Measurements from ENCODE around the gene HELB. TPM values are rescaled to one million over a fixed set of nuclear protein-coding genes. Genes with fewer than 3 reads are reported as not detected.

The HELB gene
- total and polyA plus RNA-seq, 2 of the 8 experiments (the other 6 are each of a cell fraction or from before 2014, with no cell fraction given) = 1.8 to 7.6 TPM

DNA sequence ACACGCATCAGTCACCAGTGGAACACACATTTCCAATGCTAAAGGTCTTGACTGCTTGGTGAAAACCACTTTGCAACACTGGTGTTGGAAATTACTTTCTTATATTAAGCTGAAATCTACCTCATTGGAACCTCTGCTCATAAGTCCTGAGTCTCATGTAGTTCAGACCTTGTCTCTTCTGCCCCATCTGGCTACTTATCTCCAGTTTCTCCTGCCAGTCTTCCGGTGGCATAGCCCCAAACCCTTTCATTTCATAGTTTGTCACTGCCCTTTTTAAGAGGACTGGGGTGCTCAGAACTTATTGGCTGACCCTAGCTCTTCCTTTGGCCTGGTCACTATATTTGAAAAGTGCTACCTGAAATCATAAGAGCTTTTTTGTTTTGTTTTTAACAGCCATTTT lies 43.7 kb downstream of the HELB start:
- DNase-seq (ENCODE audit: low read depth in 1 of 2, low spot score in 2 of 2) (no peak), FAIRE-seq (no peak)
- no peak overlapping the region for H2BK120ac ChIP-seq (replicated peaks; ENCODE audit: low read depth, low read length)
- H3K9ac ChIP-seq (replicated peaks in 1 of 4; ENCODE audit: extremely low read depth in 1 of 4, low read depth in 3 of 4, low read length in 3 of 4) = no peak overlapping the region
- H3K18ac ChIP-seq (ENCODE audit: extremely low read depth, low read length) = no peak overlapping the region
- H3K23me2 ChIP-seq (ENCODE audit: low read depth, low read length) = no peaks in the 10 kb centered on the region
- H3K27me3 ChIP-seq (replicated peaks in 1 of 4; ENCODE audit: control insufficient read depth in 3 of 4, extremely low read depth in 1 of 4, insufficient read depth in 3 of 4, low read length in 3 of 4) = no peaks in the 10 kb centered on the region
- H2AFZ ChIP-seq (ENCODE audit: low read length) = no peak overlapping the region
- peaks cover 0 to 9% (median 5%) of the 10 kb centered on the region in 4 experiments; a peak in 6 of 8 replicates for H3K36me3 ChIP-seq (ENCODE audit: control insufficient read depth in 2 of 4, insufficient read depth in 4 of 4, low read length in 3 of 4)
- H3K56ac ChIP-seq (replicated peaks; ENCODE audit: insufficient read length, low read depth, low read length) = no peak overlapping the region
- no peak overlapping the region for H2BK5ac ChIP-seq (ENCODE audit: low read depth, low read length)
- no peak overlapping the region for H3K14ac ChIP-seq (ENCODE audit: insufficient read length)
- no peak overlapping the region for H2BK20ac ChIP-seq (ENCODE audit: low read length)
- H3K4me2 ChIP-seq (ENCODE audit: insufficient read depth in 1 of 2, low read depth in 2 of 2, low read length in 2 of 2) = no peak overlapping the region
- H3K4me1 ChIP-seq (replicated peaks in 1 of 4; ENCODE audit: control insufficient read depth in 3 of 4, insufficient read depth in 4 of 4, low read length in 3 of 4) = no peaks in the 10 kb centered on the region
- H3K4ac ChIP-seq (replicated peaks; ENCODE audit: insufficient read length, low read depth, low read length) = no peak overlapping the region
- H4K8ac ChIP-seq (ENCODE audit: extremely low read depth, insufficient read depth, low read length) = no peak overlapping the region
- no peaks in the 10 kb centered on the region for H3K79me1 ChIP-seq (ENCODE audit: low read depth, low read length)
- H2BK12ac ChIP-seq (ENCODE audit: low read depth, low read length) = no peak overlapping the region
- H3K9me3 ChIP-seq (ENCODE audit: insufficient read depth in 2 of 2, low read depth in 1 of 2, low read length in 1 of 2) = peaks cover 8 to 11% of the 10 kb centered on the region in 2 experiments
- POLR2A ChIA-PET (ENCODE audit: partially characterized antibody) = no interaction called here
- H4K5ac ChIP-seq (ENCODE audit: insufficient read length, low read depth, low read length) = no peak overlapping the region
- no peaks in the 10 kb centered on the region for H3K79me2 ChIP-seq (ENCODE audit: control insufficient read depth in 1 of 2, insufficient read depth in 2 of 2, low read length in 2 of 2)
- no peak overlapping the region for H4K91ac ChIP-seq (replicated peaks; ENCODE audit: insufficient read length, low read length)
- no peak overlapping the region for H2AK5ac ChIP-seq (ENCODE audit: low read depth, low read length)
- no peak overlapping the region for H3K4me3 ChIP-seq (ENCODE audit: extremely low read depth in 1 of 4, insufficient read depth in 2 of 4, low read depth in 3 of 4, low read length in 4 of 4)
- H2BK15ac ChIP-seq (ENCODE audit: low read length) = no peak overlapping the region
- H4K20me1 ChIP-seq (replicated peaks in 1 of 2; ENCODE audit: control insufficient read depth in 1 of 2, insufficient read depth in 2 of 2, low read length in 2 of 2) = no peaks in the 10 kb centered on the region
- 97% methylated on average over 2 of the region's 2 CpGs; no CpG with 5 or more reads in 1 of the 2 experiments for WGBS, 2 experiments (ENCODE audit: extremely low coverage in 1 of 2, insufficient coverage in 1 of 2, insufficient read length in 1 of 2, insufficient replicate concordance in 2 of 2, low coverage in 1 of 2, low lambda C conversion rate in 2 of 2, missing lambda C conversion rate in 1 of 2)
- CTCF ChIA-PET (ENCODE audit: partially characterized antibody) = interaction anchor here (1.0 to 1.4 kb wide), 2 partner anchors 63 to 84 kb away, joined by 3 read pairs; no protein-coding TSS in a partner anchor
- no peak overlapping the region for H3K23ac ChIP-seq (ENCODE audit: insufficient read length)
- H3K27ac ChIP-seq (ENCODE audit: low read depth, low read length) = no peak overlapping the region
- TF ChIP-seq CHD1 (IDR thresholded peaks at IDR 0.05; ENCODE audit: low read depth, low read length) (no peak), PHF8 (conservative IDR thresholded peaks at IDR 0.05; ENCODE audit: low read depth, low read length) (no peak), CBX8 (IDR thresholded peaks at IDR 0.05; ENCODE audit: borderline replicate concordance, low read depth, low read length) (no peak), SP4 (IDR thresholded peaks at IDR 0.05; ENCODE audit: low read length) (no peak), BACH1 (IDR thresholded peaks at IDR 0.05; ENCODE audit: low read length) (no peak), FOSL1 (IDR thresholded peaks at IDR 0.05; ENCODE audit: insufficient read depth, low read depth, low read length) (no peak), NRF1 (IDR thresholded peaks at IDR 0.05; ENCODE audit: low read depth, low read length) (no peak), CBX5 (IDR thresholded peaks at IDR 0.05; ENCODE audit: low read depth, low read length) (no peak), MAFK (IDR thresholded peaks at IDR 0.05; ENCODE audit: low read depth, low read length) (no peak), KDM4A (IDR thresholded peaks at IDR 0.05; ENCODE audit: low read depth, low read length, severe bottlenecking) (no peak)
- TF ChIP-seq, protein P1, sequence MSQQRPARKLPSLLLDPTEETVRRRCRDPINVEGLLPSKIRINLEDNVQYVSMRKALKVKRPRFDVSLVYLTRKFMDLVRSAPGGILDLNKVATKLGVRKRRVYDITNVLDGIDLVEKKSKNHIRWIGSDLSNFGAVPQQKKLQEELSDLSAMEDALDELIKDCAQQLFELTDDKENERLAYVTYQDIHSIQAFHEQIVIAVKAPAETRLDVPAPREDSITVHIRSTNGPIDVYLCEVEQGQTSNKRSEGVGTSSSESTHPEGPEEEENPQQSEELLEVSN (IDR thresholded peaks at IDR 0.05) = no peak
- TF ChIP-seq, protein P2, sequence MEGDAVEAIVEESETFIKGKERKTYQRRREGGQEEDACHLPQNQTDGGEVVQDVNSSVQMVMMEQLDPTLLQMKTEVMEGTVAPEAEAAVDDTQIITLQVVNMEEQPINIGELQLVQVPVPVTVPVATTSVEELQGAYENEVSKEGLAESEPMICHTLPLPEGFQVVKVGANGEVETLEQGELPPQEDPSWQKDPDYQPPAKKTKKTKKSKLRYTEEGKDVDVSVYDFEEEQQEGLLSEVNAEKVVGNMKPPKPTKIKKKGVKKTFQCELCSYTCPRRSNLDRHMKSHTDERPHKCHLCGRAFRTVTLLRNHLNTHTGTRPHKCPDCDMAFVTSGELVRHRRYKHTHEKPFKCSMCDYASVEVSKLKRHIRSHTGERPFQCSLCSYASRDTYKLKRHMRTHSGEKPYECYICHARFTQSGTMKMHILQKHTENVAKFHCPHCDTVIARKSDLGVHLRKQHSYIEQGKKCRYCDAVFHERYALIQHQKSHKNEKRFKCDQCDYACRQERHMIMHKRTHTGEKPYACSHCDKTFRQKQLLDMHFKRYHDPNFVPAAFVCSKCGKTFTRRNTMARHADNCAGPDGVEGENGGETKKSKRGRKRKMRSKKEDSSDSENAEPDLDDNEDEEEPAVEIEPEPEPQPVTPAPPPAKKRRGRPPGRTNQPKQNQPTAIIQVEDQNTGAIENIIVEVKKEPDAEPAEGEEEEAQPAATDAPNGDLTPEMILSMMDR (IDR thresholded peaks at IDR 0.05; ENCODE audit: control extremely low read depth in 1 of 3, insufficient read depth in 1 of 3, low read depth in 1 of 3, low read length in 3 of 3) = no peak
